ENCODE results near the gene IQCM.

- TF ChIP-seq TCF7L2 (IDR thresholded peaks at IDR 0.05; ENCODE audit: borderline replicate concordance, low read depth, low read length), result no peak
- TF ChIP-seq YY1 (tag by site-specific recombination; IDR thresholded peaks at IDR 0.05), result no peak
- TF ChIP-seq HOXD13 (CRISPR knock-in tag; IDR thresholded peaks at IDR 0.05; ENCODE audit: borderline replicate concordance), result no peak
- TF ChIP-seq ZNF621 (tag by site-specific recombination; IDR thresholded peaks at IDR 0.05), result no peak
- TF ChIP-seq CTCF (tag by site-specific recombination; IDR thresholded peaks at IDR 0.05), result no peak
- TF ChIP-seq ZNF548 (tag by site-specific recombination; IDR thresholded peaks at IDR 0.05), result no peak
- no peak for TF ChIP-seq MYNN (tag by site-specific recombination; IDR thresholded peaks at IDR 0.05; ENCODE audit: borderline replicate concordance)
- no peak for TF ChIP-seq ZBTB1 (tag by site-specific recombination; IDR thresholded peaks at IDR 0.05)
- no peak for TF ChIP-seq ZNF433 (tag by site-specific recombination; IDR thresholded peaks at IDR 0.05; ENCODE audit: low read depth)
- no peak for TF ChIP-seq ZBTB21 (tag by site-specific recombination; IDR thresholded peaks at IDR 0.05)
- TF ChIP-seq ZNF600 (tag by site-specific recombination; IDR thresholded peaks at IDR 0.05), result no peak
Observed at GRCh38 chr4:149741186-149741831, 74.3 kb downstream of the IQCM start.
